HEK293 (cell line): ENCODE results near the gene EPHB3.

Source experiments
- CTCF ChIA-PET: fragments of 350-600 bp; formaldehyde crosslinking; extraction: SDS; loops from one replicate; lab custom pipeline; 2021; ENCODE audit warnings: antibody characterized with exemption; lab: Yijun Ruan, JAX
- POLR2A ChIA-PET: fragments of 300-600 bp; formaldehyde crosslinking; extraction: SDS; loops from one replicate; lab custom pipeline; 2020; ENCODE audit warnings: antibody characterized with exemption, inconsistent platforms; lab: Yijun Ruan, JAX
- H3K27ac ChIP-seq: fragments of 200-500 bp; sonication (Bioruptor generic); 2 replicates; pipeline ENCODE4 v1.5.1; 2014; ENCODE audit warnings: low read depth, low read length, control low read depth, inconsistent platforms; ENCODE audit errors: extremely low read depth
- H3K36me3 ChIP-seq, 2 experiments: fragments of 200-500 bp in 1 of 2; sonication (Bioruptor generic) in 1 of 2; 1 replicate in 1 of 2; 2 replicates in 1 of 2; pipeline ENCODE4 v1.5.1; 2014 to 2017; ENCODE audit warnings: inconsistent platforms in 2 of 2, low read length in 2 of 2; ENCODE audit not compliant: control insufficient read depth in 2 of 2, insufficient read depth in 1 of 2
- H3K4me1 ChIP-seq: fragments of 200-500 bp; sonication (Bioruptor generic); 2 replicates; pipeline ENCODE4 v1.5.1; 2014; ENCODE audit warnings: mild to moderate bottlenecking, low read length, inconsistent platforms; ENCODE audit not compliant: control insufficient read depth, insufficient read depth
- H3K4me3 ChIP-seq: 2 replicates; pipeline ENCODE4 v1.5.1; 2011; ENCODE audit warnings: low read depth, mild to moderate bottlenecking, control low read depth, low read length, moderate library complexity
- H3K9me3 ChIP-seq: fragments of 200-500 bp; sonication (Bioruptor generic); 2 replicates; pipeline ENCODE4 v1.5.1; 2014; ENCODE audit warnings: low read depth, low read length, inconsistent platforms; ENCODE audit not compliant: control insufficient read depth, insufficient read depth
- BCL11A ChIP-seq: fragments of 450-650 bp; formaldehyde crosslinking; IDR thresholded peaks from 2 replicates; pipeline ENCODE4 v1.5.1; 2016; ENCODE audit warnings: low read depth, missing biosample characterization, missing genetic modification characterization
- EGR2 ChIP-seq: fragments of 450-650 bp; formaldehyde crosslinking; IDR thresholded peaks from 2 replicates; pipeline ENCODE4 v1.5.1; 2016; ENCODE audit warnings: low read depth, missing biosample characterization, missing genetic modification characterization
- SP2 ChIP-seq: fragments of 450-650 bp; formaldehyde crosslinking; IDR thresholded peaks from 2 replicates; pipeline ENCODE4 v1.5.1; 2016; ENCODE audit warnings: missing biosample characterization, missing genetic modification characterization
- TRIM28 ChIP-seq: IDR thresholded peaks from 2 replicates; pipeline ENCODE4 v1.6.1; 2011; ENCODE audit warnings: low read length, control low read depth, borderline replicate concordance
- ZFHX2 ChIP-seq: fragments of 450-650 bp; formaldehyde crosslinking; conservative IDR thresholded peaks from 2 replicates; pipeline ENCODE4 v1.5.1; 2016; ENCODE audit warnings: missing biosample characterization, missing genetic modification characterization
- ZNF214 ChIP-seq: fragments of 450-650 bp; formaldehyde crosslinking; IDR thresholded peaks from 2 replicates; pipeline ENCODE4 v1.5.1; 2017; ENCODE audit warnings: missing biosample characterization, mild to moderate bottlenecking, missing genetic modification characterization, borderline replicate concordance
- ZNF24 ChIP-seq: fragments of 450-650 bp; formaldehyde crosslinking; IDR thresholded peaks from 2 replicates; pipeline ENCODE4 v1.5.1; 2016; ENCODE audit warnings: missing biosample characterization, missing genetic modification characterization
- ZNF391 ChIP-seq: fragments of 450-650 bp; formaldehyde crosslinking; IDR thresholded peaks from 2 replicates; pipeline ENCODE4 v1.5.1; 2016; ENCODE audit warnings: low read depth, missing biosample characterization, missing genetic modification characterization, borderline replicate concordance
- ZNF426 ChIP-seq: fragments of 450-650 bp; formaldehyde crosslinking; IDR thresholded peaks from 2 replicates; pipeline ENCODE4 v1.5.1; 2017; ENCODE audit warnings: missing biosample characterization, missing genetic modification characterization, mild to moderate bottlenecking, inconsistent platforms, moderate library complexity
- ZNF501 ChIP-seq: fragments of 450-650 bp; formaldehyde crosslinking; IDR thresholded peaks from 2 replicates; pipeline ENCODE4 v1.5.1; 2016; ENCODE audit warnings: missing biosample characterization, missing genetic modification characterization
- ZNF585B ChIP-seq: fragments of 450-650 bp; formaldehyde crosslinking; IDR thresholded peaks from 2 replicates; pipeline ENCODE4 v1.5.1; 2016; ENCODE audit warnings: missing biosample characterization, missing genetic modification characterization
- ZNF677 ChIP-seq: fragments of 450-650 bp; IDR thresholded peaks from 2 replicates; pipeline ENCODE4 v1.5.0; 2018; ENCODE audit warnings: missing biosample characterization, mild to moderate bottlenecking, missing genetic modification characterization, moderate library complexity
- ZNF843 ChIP-seq: fragments of 450-650 bp; formaldehyde crosslinking; IDR thresholded peaks from 2 replicates; pipeline ENCODE4 v1.5.1; 2016; ENCODE audit warnings: missing biosample characterization, missing genetic modification characterization
- TF ChIP-seq, protein P1 (sequence below): fragments of 450-650 bp; formaldehyde crosslinking; IDR thresholded peaks from 2 replicates; pipeline ENCODE4 v1.5.1; 2016; ENCODE audit warnings: missing biosample characterization, missing genetic modification characterization
- TF ChIP-seq, protein P2 (sequence below): fragments of 450-650 bp; formaldehyde crosslinking; IDR thresholded peaks from 2 replicates; pipeline ENCODE4 v1.5.1; 2017; ENCODE audit warnings: missing biosample characterization, missing genetic modification characterization
- TF ChIP-seq, protein P3 (sequence below): fragments of 450-650 bp; formaldehyde crosslinking; IDR thresholded peaks from 2 replicates; pipeline ENCODE4 v1.5.1; 2016; ENCODE audit warnings: missing biosample characterization, missing genetic modification characterization
- TF ChIP-seq, protein P4 (sequence below): fragments of 450-650 bp; formaldehyde crosslinking; IDR thresholded peaks from 2 replicates; pipeline ENCODE4 v1.5.1; 2016; ENCODE audit warnings: missing biosample characterization, missing genetic modification characterization

The EPHB3 gene

DNA sequence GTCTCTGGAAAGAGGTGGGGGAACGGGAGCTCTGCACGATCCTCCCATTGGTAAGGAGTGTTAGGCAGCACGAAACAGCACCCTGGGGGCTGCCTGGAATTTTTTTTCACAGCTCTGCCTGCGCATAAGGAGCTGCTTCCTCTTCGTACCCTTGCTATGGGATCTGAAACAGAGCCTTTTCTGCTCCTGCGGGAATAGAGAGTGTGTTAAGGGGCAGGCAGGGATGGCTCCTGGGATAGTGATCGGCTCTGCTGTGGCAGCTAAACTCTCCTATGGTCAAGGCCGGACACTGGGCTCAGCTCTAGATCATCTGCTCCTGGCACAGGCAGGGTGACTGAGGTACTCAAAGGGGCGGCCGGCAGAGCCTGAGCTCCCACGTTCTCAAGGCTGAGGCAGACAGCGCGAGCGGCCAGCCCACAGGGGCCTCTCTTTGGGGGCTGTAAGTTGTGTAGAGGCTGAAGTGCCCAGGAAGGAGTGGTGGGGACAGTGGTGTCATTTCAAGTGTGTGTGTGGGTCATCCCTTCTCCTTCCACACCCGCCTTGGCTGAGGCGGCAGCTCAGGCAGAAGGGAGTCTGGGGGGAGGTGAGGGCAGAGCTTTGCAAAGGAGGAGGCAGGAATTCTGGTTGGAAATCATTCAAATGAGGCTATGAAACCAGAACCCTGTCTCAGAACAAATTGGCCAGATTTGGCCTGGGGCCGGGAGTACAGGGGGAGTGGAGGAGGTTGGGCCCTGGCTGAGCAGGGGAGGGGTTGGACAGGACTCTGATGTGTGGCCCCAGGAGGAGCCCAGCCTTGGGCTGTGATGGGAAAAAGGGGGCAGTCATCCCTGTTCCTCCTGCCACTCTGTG is 31.0 kb downstream of the EPHB3 start:
- Histone ChIP-seq H3K4me3 (no peak overlapping the region), H3K9me3 (no peaks in the 10 kb centered on the region), H3K36me3 (no peaks in the 10 kb centered on the region), H3K27ac (no peak overlapping the region), H3K4me1 (no peaks in the 10 kb centered on the region)
- POLR2A ChIA-PET, result no interaction called here
- CTCF ChIA-PET, result interaction anchor here (0.6 to 1.2 kb wide), 4 partner anchors 28 to 157 kb away, joined by 3 to 4 read pairs (median 3); partner anchors contain the start of gene EPHB3
- TF ChIP-seq ZNF585B (no peak), SP2 (tag by site-specific recombination) (peak; percentile 27; the same call in 1 of the 2 replicates), TRIM28 (no peak; the same call in 1 of the 2 replicates), EGR2 (tag by site-specific recombination) (peak; percentile 62), ZFHX2 (tag by site-specific recombination) (peak; percentile 55), ZNF24 (no peak)
- TF ChIP-seq, protein P1, sequence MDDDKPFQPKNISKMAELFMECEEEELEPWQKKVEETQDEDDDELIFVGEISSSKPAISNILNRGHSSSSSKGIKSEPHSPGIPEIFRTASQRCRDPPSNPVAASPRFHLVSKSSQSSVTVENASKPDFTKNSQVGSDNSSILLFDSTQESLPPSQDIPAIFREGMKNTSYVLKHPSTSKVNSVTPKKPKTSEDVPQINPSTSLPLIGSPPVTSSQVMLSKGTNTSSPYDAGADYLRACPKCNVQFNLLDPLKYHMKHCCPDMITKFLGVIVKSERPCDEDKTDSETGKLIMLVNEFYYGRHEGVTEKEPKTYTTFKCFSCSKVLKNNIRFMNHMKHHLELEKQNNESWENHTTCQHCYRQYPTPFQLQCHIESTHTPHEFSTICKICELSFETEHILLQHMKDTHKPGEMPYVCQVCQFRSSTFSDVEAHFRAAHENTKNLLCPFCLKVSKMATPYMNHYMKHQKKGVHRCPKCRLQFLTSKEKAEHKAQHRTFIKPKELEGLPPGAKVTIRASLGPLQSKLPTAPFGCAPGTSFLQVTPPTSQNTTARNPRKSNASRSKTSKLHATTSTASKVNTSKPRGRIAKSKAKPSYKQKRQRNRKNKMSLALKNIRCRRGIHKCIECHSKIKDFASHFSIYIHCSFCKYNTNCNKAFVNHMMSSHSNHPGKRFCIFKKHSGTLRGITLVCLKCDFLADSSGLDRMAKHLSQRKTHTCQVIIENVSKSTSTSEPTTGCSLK, result no peak
- TF ChIP-seq, protein P2, sequence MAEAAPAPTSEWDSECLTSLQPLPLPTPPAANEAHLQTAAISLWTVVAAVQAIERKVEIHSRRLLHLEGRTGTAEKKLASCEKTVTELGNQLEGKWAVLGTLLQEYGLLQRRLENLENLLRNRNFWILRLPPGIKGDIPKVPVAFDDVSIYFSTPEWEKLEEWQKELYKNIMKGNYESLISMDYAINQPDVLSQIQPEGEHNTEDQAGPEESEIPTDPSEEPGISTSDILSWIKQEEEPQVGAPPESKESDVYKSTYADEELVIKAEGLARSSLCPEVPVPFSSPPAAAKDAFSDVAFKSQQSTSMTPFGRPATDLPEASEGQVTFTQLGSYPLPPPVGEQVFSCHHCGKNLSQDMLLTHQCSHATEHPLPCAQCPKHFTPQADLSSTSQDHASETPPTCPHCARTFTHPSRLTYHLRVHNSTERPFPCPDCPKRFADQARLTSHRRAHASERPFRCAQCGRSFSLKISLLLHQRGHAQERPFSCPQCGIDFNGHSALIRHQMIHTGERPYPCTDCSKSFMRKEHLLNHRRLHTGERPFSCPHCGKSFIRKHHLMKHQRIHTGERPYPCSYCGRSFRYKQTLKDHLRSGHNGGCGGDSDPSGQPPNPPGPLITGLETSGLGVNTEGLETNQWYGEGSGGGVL (tag by site-specific recombination), result peak; percentile 66
- TF ChIP-seq, protein P3, sequence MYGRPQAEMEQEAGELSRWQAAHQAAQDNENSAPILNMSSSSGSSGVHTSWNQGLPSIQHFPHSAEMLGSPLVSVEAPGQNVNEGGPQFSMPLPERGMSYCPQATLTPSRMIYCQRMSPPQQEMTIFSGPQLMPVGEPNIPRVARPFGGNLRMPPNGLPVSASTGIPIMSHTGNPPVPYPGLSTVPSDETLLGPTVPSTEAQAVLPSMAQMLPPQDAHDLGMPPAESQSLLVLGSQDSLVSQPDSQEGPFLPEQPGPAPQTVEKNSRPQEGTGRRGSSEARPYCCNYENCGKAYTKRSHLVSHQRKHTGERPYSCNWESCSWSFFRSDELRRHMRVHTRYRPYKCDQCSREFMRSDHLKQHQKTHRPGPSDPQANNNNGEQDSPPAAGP (tag by site-specific recombination), result 0 out of 2 replicates have a peak, but pooled peaks have one; percentile 38

DNA sequence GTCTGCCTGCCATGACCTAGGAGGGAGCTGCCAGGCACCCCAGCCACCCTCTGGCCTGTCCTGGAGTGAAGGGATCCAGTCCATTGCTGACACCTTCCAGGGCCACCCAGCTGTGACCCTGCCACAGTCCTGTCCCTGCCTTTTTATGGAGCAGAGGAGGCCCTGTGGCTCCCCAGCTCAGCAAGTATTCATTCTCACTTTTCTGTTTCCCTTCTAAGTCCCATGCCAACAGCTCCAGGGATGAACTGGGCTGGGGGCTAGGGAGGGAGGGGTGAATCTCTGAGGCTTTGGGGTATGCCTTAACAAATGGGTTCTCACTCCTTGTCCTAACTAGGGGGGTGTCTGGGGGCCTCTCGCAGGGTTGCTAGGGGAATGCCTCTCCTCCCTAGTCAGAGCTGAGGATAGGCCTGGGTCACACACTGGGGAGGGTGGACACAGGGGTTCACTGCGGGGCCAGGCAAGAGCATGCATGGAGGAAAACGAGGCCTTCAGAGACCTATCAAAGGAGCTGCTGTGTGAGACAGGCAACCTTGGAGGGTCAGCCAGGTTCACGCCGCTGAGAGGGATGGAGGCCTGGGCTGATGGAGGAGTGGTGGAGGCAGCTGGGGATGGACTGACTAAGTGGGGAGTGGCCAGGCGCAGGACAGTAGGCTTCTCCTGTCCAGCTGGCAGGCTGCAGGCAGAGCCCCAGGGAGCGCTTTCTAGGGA is 31.8 kb downstream of the EPHB3 start:
- POLR2A ChIA-PET, result interaction anchor here (0.5 kb wide), 1 partner anchor 13 kb away, joined by 3 read pairs; no protein-coding TSS in a partner anchor
- CTCF ChIA-PET, result interaction anchor here (0.6 to 1.2 kb wide), 2 partner anchors 29 to 32 kb away, joined by 3 to 4 read pairs; partner anchors contain the start of gene EPHB3
- H3K27ac ChIP-seq, result no peak overlapping the region
- no peaks in the 10 kb centered on the region for H3K36me3 ChIP-seq
- no peaks in the 10 kb centered on the region for H3K9me3 ChIP-seq
- H3K4me1 ChIP-seq, result no peaks in the 10 kb centered on the region
- TF ChIP-seq ZNF391 (tag by site-specific recombination) (no peak), ZNF843 (tag by site-specific recombination) (no peak), ZNF501 (tag by site-specific recombination) (no peak), ZNF426 (tag by site-specific recombination) (no peak), ZNF677 (no peak), BCL11A (tag by site-specific recombination) (no peak), ZNF214 (tag by site-specific recombination) (no peak)
- TF ChIP-seq, protein P4, sequence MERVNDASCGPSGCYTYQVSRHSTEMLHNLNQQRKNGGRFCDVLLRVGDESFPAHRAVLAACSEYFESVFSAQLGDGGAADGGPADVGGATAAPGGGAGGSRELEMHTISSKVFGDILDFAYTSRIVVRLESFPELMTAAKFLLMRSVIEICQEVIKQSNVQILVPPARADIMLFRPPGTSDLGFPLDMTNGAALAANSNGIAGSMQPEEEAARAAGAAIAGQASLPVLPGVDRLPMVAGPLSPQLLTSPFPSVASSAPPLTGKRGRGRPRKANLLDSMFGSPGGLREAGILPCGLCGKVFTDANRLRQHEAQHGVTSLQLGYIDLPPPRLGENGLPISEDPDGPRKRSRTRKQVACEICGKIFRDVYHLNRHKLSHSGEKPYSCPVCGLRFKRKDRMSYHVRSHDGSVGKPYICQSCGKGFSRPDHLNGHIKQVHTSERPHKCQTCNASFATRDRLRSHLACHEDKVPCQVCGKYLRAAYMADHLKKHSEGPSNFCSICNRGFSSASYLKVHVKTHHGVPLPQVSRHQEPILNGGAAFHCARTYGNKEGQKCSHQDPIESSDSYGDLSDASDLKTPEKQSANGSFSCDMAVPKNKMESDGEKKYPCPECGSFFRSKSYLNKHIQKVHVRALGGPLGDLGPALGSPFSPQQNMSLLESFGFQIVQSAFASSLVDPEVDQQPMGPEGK (tag by site-specific recombination), result no peak
- no peak overlapping the region for H3K4me3 ChIP-seq
